GM23338 (cell line): ENCODE data around the gene C1QTNF2. TPM values are rescaled to one million over a fixed set of nuclear protein-coding genes. Genes with fewer than 3 reads are reported as not detected.

Experiments used
- ATAC-seq: fragments of 200-7000 bp; cut with Tn5 transposase; 3 replicates; pipeline ENCODE4 v1.9.1; 2020
- DNase-seq: peaks from one replicate; pipeline ENCODE4 v3.0.0-alpha.2; 2015; ENCODE audit warnings: low spot score
- H2AFZ ChIP-seq: fragments of 200-600 bp; sonication (generic); 2 replicates; pipeline ENCODE4 v1.8.0; 2016; ENCODE audit warnings: antibody characterized with exemption, mild to moderate bottlenecking, moderate library complexity
- H3F3A ChIP-seq: fragments of 200-600 bp; sonication (generic); replicated peaks from 2 replicates; pipeline ENCODE4 v1.8.0; 2017; ENCODE audit warnings: antibody characterized with exemption, mixed run types, low read depth
- H3K27ac ChIP-seq: fragments of 200-600 bp; sonication (generic); 2 replicates; pipeline ENCODE4 v1.6.1; 2016; ENCODE audit warnings: low read depth
- H3K27me3 ChIP-seq: fragments of 200-600 bp; sonication (generic); 2 replicates; pipeline ENCODE4 v1.8.0; 2016; ENCODE audit warnings: mild to moderate bottlenecking, mixed run types, moderate library complexity; ENCODE audit not compliant: insufficient read depth
- H3K36me3 ChIP-seq: fragments of 200-600 bp; sonication (generic); 2 replicates; pipeline ENCODE4 v1.8.0; 2016; ENCODE audit warnings: mild to moderate bottlenecking; ENCODE audit not compliant: insufficient read depth
- H3K4me1 ChIP-seq: fragments of 200-600 bp; sonication (generic); 2 replicates; pipeline ENCODE4 v1.8.0; 2016; ENCODE audit warnings: mild to moderate bottlenecking, moderate library complexity; ENCODE audit not compliant: insufficient read depth
- H3K4me2 ChIP-seq: fragments of 200-600 bp; sonication (generic); 2 replicates; pipeline ENCODE4 v1.7.1; 2017; ENCODE audit warnings: mixed run types
- H3K4me3 ChIP-seq: fragments of 200-600 bp; sonication (generic); 2 replicates; pipeline ENCODE4 v1.6.1; 2016; ENCODE audit warnings: mixed run types
- H3K79me2 ChIP-seq: fragments of 200-600 bp; sonication (generic); replicated peaks from 2 replicates; pipeline ENCODE4 v1.8.0; 2017; ENCODE audit warnings: mild to moderate bottlenecking; ENCODE audit not compliant: insufficient read depth
- H3K9me2 ChIP-seq: fragments of 200-600 bp; sonication (generic); 2 replicates; pipeline ENCODE4 v1.8.0; 2017; ENCODE audit not compliant: insufficient read depth
- H4K20me1 ChIP-seq: fragments of 200-600 bp; sonication (generic); replicated peaks from 2 replicates; pipeline ENCODE4 v1.8.0; 2017; ENCODE audit warnings: mild to moderate bottlenecking; ENCODE audit not compliant: insufficient read depth
- H3K27ac Mint-ChIP-seq: 2 replicates; pipeline ENCODE4 v1.8.0; 2020; ENCODE audit warnings: inconsistent platforms, mild to moderate bottlenecking, moderate library complexity, mixed read lengths
- H3K27me3 Mint-ChIP-seq: 3 replicates; pipeline ENCODE4 v1.8.0; 2022; ENCODE audit warnings: low read depth, mild to moderate bottlenecking, moderate library complexity, mixed read lengths, inconsistent platforms; ENCODE audit not compliant: insufficient read depth, poor library complexity
- H3K36me3 Mint-ChIP-seq: 3 replicates; pipeline ENCODE4 v1.8.0; 2021; ENCODE audit warnings: low read depth, mild to moderate bottlenecking, inconsistent platforms, moderate library complexity, mixed read lengths
- H3K4me1 Mint-ChIP-seq: 3 replicates; pipeline ENCODE4 v1.8.0; 2020; ENCODE audit warnings: mild to moderate bottlenecking, inconsistent platforms, mixed read lengths
- H3K4me3 Mint-ChIP-seq: 3 replicates; pipeline ENCODE4 v1.8.0; 2021; ENCODE audit warnings: moderate library complexity, mild to moderate bottlenecking, inconsistent platforms, mixed read lengths
- H3K9me3 Mint-ChIP-seq: 3 replicates; pipeline ENCODE4 v1.8.0; 2020; ENCODE audit warnings: moderate library complexity, mild to moderate bottlenecking, inconsistent platforms, mixed read lengths
- CREB1 ChIP-seq: fragments of 250-450 bp; sonication (Bioruptor Pico); IDR thresholded peaks from 2 replicates; pipeline ENCODE4 v1.5.0; 2020; ENCODE audit warnings: low read depth, mild to moderate bottlenecking, moderate library complexity
- JUNB ChIP-seq: IDR thresholded peaks from one replicate; pipeline ENCODE4 v1.6.1; 2016; ENCODE audit warnings: antibody characterized with exemption; ENCODE audit not compliant: unreplicated experiment
- NANOG ChIP-seq: IDR thresholded peaks from 2 replicates; pipeline ENCODE4 v1.6.1; 2016; ENCODE audit warnings: antibody characterized with exemption, borderline replicate concordance
- ZNF114 ChIP-seq: fragments of 250-450 bp; sonication (Bioruptor Pico); IDR thresholded peaks from 2 replicates; pipeline ENCODE4 v1.5.0; 2020; ENCODE audit warnings: mild to moderate bottlenecking, moderate library complexity
- polyA plus RNA-seq: library from polyadenylated mRNA; unstranded; fragments of >200 nt; fragmentation: Nextera tagmentation; extraction: Ambion mirVana; gene quantifications from 2 replicates; pipeline ENCODE4 v1.2.1, GENCODE V29; 2016
- total RNA-seq: library from RNA; depleted of rRNA; stranded (reverse); fragments of >200 nt; shearing (Covaris generic); gene quantifications from 2 replicates; pipeline ENCODE4 v1.2.3, GENCODE V29; 2014
- TF ChIP-seq, protein P1 (sequence below): fragments of 250-450 bp; sonication (Bioruptor Pico); IDR thresholded peaks from 2 replicates; pipeline ENCODE4 v1.5.0; 2020; ENCODE audit warnings: mild to moderate bottlenecking, moderate library complexity
- TF ChIP-seq, protein P2 (sequence below): IDR thresholded peaks from 2 replicates; pipeline ENCODE4 v1.6.1; 2016; ENCODE audit warnings: antibody characterized with exemption
- TF ChIP-seq, protein P3 (sequence below), 2 experiments: fragments of 200-600 bp in 1 of 2; sonication (generic) in 1 of 2; conservative IDR thresholded peaks; 2 replicates each; pipeline versions ENCODE4 v1.5.1 to v1.6.1; 2016 to 2017; ENCODE audit warnings: antibody characterized with exemption in 2 of 2, low read depth in 2 of 2, mild to moderate bottlenecking in 2 of 2, moderate library complexity in 1 of 2
- TF ChIP-seq, protein P4 (sequence below): IDR thresholded peaks from one replicate; pipeline ENCODE4 v1.6.1; 2018; ENCODE audit warnings: antibody characterized with exemption; ENCODE audit not compliant: unreplicated experiment

The C1QTNF2 gene
- total and polyA plus RNA-seq, 2 experiments from 2014 or later = 0.56 to 0.92 TPM

DNA sequence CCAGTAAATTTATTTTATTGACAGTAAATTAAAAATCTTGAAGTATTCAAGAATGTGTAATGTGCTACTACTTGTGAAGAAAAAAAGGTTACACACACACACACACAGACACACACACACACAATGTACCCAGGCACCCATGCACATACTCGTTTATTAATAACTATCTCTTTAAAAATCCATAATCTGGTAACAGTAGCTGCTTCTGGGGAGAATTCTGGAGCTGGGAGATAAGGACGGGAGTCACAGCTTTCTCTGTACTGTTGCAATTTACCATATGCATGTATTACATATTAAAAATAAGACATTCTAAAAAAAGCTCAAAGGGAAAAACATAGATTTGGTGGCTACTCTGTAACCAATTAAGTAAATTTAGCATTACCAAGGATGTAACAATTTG lies 7.9 kb upstream of the C1QTNF2 start (continued):
- TF ChIP-seq, protein P1, sequence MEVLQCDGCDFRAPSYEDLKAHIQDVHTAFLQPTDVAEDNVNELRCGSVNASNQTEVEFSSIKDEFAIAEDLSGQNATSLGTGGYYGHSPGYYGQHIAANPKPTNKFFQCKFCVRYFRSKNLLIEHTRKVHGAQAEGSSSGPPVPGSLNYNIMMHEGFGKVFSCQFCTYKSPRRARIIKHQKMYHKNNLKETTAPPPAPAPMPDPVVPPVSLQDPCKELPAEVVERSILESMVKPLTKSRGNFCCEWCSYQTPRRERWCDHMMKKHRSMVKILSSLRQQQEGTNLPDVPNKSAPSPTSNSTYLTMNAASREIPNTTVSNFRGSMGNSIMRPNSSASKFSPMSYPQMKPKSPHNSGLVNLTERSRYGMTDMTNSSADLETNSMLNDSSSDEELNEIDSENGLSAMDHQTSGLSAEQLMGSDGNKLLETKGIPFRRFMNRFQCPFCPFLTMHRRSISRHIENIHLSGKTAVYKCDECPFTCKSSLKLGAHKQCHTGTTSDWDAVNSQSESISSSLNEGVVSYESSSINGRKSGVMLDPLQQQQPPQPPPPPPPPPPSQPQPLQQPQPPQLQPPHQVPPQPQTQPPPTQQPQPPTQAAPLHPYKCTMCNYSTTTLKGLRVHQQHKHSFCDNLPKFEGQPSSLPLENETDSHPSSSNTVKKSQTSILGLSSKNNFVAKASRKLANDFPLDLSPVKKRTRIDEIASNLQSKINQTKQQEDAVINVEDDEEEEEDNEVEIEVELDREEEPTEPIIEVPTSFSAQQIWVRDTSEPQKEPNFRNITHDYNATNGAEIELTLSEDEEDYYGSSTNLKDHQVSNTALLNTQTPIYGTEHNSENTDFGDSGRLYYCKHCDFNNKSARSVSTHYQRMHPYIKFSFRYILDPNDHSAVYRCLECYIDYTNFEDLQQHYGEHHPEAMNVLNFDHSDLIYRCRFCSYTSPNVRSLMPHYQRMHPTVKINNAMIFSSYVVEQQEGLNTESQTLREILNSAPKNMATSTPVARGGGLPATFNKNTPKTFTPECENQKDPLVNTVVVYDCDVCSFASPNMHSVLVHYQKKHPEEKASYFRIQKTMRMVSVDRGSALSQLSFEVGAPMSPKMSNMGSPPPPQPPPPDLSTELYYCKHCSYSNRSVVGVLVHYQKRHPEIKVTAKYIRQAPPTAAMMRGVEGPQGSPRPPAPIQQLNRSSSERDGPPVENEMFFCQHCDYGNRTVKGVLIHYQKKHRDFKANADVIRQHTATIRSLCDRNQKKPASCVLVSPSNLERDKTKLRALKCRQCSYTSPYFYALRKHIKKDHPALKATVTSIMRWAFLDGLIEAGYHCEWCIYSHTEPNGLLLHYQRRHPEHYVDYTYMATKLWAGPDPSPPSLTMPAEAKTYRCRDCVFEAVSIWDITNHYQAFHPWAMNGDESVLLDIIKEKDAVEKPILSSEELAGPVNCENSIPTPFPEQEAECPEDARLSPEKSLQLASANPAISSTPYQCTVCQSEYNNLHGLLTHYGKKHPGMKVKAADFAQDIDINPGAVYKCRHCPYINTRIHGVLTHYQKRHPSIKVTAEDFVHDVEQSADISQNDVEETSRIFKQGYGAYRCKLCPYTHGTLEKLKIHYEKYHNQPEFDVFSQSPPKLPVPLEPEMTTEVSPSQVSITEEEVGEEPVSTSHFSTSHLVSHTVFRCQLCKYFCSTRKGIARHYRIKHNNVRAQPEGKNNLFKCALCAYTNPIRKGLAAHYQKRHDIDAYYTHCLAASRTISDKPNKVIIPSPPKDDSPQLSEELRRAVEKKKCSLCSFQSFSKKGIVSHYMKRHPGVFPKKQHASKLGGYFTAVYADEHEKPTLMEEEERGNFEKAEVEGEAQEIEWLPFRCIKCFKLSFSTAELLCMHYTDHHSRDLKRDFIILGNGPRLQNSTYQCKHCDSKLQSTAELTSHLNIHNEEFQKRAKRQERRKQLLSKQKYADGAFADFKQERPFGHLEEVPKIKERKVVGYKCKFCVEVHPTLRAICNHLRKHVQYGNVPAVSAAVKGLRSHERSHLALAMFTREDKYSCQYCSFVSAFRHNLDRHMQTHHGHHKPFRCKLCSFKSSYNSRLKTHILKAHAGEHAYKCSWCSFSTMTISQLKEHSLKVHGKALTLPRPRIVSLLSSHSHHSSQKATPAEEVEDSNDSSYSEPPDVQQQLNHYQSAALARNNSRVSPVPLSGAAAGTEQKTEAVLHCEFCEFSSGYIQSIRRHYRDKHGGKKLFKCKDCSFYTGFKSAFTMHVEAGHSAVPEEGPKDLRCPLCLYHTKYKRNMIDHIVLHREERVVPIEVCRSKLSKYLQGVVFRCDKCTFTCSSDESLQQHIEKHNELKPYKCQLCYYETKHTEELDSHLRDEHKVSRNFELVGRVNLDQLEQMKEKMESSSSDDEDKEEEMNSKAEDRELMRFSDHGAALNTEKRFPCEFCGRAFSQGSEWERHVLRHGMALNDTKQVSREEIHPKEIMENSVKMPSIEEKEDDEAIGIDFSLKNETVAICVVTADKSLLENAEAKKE (CRISPR knock-in tag) = no peak
- no peak for TF ChIP-seq CREB1 (CRISPR knock-in tag)
- no peak for TF ChIP-seq ZNF114
- TF ChIP-seq, protein P2, sequence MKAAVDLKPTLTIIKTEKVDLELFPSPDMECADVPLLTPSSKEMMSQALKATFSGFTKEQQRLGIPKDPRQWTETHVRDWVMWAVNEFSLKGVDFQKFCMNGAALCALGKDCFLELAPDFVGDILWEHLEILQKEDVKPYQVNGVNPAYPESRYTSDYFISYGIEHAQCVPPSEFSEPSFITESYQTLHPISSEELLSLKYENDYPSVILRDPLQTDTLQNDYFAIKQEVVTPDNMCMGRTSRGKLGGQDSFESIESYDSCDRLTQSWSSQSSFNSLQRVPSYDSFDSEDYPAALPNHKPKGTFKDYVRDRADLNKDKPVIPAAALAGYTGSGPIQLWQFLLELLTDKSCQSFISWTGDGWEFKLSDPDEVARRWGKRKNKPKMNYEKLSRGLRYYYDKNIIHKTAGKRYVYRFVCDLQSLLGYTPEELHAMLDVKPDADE = no peak
- TF ChIP-seq, protein P3, sequence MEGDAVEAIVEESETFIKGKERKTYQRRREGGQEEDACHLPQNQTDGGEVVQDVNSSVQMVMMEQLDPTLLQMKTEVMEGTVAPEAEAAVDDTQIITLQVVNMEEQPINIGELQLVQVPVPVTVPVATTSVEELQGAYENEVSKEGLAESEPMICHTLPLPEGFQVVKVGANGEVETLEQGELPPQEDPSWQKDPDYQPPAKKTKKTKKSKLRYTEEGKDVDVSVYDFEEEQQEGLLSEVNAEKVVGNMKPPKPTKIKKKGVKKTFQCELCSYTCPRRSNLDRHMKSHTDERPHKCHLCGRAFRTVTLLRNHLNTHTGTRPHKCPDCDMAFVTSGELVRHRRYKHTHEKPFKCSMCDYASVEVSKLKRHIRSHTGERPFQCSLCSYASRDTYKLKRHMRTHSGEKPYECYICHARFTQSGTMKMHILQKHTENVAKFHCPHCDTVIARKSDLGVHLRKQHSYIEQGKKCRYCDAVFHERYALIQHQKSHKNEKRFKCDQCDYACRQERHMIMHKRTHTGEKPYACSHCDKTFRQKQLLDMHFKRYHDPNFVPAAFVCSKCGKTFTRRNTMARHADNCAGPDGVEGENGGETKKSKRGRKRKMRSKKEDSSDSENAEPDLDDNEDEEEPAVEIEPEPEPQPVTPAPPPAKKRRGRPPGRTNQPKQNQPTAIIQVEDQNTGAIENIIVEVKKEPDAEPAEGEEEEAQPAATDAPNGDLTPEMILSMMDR (conservative IDR thresholded peaks at IDR 0.05; ENCODE audit: low read depth in 2 of 2) = no peak
- TF ChIP-seq JUNB = no peak

DNA sequence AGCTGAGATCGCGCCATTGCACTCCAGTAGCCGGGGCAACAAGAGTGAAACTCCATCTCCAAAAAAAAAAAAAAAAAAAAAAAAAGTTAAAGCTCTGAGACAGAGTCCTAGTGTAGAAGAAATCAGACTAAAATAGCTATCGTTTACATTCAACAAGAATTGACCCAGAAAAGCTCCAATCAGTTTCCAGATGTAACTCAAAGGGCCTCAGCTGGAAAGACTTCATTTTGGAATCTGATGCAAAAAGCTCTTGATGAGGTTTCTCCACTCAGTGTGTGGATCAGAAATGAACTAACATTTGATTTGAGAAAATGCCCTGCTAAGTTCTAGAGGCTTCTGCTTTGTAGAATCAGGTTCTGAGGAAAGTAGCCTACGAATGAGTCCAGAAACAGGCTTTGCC lies 7.2 kb upstream of the C1QTNF2 start:
- Mint-ChIP-seq H3K4me1 (peaks cover 11% of the 10 kb centered on the region; the same call in 2 of the 3 replicates), H3K9me3 (no peaks in the 10 kb centered on the region), H3K36me3 (no peaks in the 10 kb centered on the region), H3K27me3 (no peaks in the 10 kb centered on the region), H3K4me3 (no peak overlapping the region), H3K27ac (no peak overlapping the region)
- H2AFZ ChIP-seq = peak overlapping the region; percentile 48; the same call in 1 of the 2 replicates
- H4K20me1 ChIP-seq = no peaks in the 10 kb centered on the region
- no peaks in the 10 kb centered on the region for H3K79me2 ChIP-seq
- H3K4me2 ChIP-seq = no peak overlapping the region
- no peak overlapping the region for H3K27ac ChIP-seq
- H3K4me3 ChIP-seq = no peak overlapping the region
- H3K27me3 ChIP-seq = no peaks in the 10 kb centered on the region
- no peaks in the 10 kb centered on the region for H3F3A ChIP-seq
- no peaks in the 10 kb centered on the region for H3K36me3 ChIP-seq
- DNase-seq (no peak), ATAC-seq (no peak)
- no peaks in the 10 kb centered on the region for H3K9me2 ChIP-seq
- peaks cover 3% of the 10 kb centered on the region; the same call in 1 of the 2 replicates for H3K4me1 ChIP-seq
- no peak for TF ChIP-seq NANOG
- TF ChIP-seq, protein P4, sequence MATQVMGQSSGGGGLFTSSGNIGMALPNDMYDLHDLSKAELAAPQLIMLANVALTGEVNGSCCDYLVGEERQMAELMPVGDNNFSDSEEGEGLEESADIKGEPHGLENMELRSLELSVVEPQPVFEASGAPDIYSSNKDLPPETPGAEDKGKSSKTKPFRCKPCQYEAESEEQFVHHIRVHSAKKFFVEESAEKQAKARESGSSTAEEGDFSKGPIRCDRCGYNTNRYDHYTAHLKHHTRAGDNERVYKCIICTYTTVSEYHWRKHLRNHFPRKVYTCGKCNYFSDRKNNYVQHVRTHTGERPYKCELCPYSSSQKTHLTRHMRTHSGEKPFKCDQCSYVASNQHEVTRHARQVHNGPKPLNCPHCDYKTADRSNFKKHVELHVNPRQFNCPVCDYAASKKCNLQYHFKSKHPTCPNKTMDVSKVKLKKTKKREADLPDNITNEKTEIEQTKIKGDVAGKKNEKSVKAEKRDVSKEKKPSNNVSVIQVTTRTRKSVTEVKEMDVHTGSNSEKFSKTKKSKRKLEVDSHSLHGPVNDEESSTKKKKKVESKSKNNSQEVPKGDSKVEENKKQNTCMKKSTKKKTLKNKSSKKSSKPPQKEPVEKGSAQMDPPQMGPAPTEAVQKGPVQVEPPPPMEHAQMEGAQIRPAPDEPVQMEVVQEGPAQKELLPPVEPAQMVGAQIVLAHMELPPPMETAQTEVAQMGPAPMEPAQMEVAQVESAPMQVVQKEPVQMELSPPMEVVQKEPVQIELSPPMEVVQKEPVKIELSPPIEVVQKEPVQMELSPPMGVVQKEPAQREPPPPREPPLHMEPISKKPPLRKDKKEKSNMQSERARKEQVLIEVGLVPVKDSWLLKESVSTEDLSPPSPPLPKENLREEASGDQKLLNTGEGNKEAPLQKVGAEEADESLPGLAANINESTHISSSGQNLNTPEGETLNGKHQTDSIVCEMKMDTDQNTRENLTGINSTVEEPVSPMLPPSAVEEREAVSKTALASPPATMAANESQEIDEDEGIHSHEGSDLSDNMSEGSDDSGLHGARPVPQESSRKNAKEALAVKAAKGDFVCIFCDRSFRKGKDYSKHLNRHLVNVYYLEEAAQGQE = no peak
